A549 (cell line): ENCODE data around the gene TRIOBP. TPM values are rescaled to one million over a fixed set of nuclear protein-coding genes. Genes with fewer than 3 reads are reported as not detected.

ENCODE experiments used
- BCL3 ChIP-seq: fragments of >200 bp; sonication (Bioruptor Twin); formaldehyde crosslinking; IDR thresholded peaks from 3 replicates; pipeline ENCODE4 v1.6.1; 2016
- BHLHE40 ChIP-seq: IDR thresholded peaks from 2 replicates; pipeline ENCODE4 v1.6.1; 2012; ENCODE audit warnings: low read depth, low read length, inconsistent platforms
- CBX2 ChIP-seq: fragments of 200-600 bp; sonication (generic); IDR thresholded peaks from 2 replicates; pipeline ENCODE4 v1.6.1; 2016; ENCODE audit warnings: low read depth, mild to moderate bottlenecking, borderline replicate concordance
- CHD2 ChIP-seq: fragments of 150-350 bp; IDR thresholded peaks from 2 replicates; pipeline ENCODE4 v1.6.1; 2014; ENCODE audit warnings: low read length; ENCODE audit not compliant: partially characterized antibody
- CHD4 ChIP-seq: fragments of 200-600 bp; sonication (generic); IDR thresholded peaks from 2 replicates; pipeline ENCODE4 v1.6.1; 2016; ENCODE audit warnings: antibody characterized with exemption, mild to moderate bottlenecking, borderline replicate concordance
- CTCF ChIP-seq: fragments of >200 bp; sonication (Bioruptor Twin); formaldehyde crosslinking; IDR thresholded peaks from 3 replicates; pipeline ENCODE4 v1.5.1; 2016
- E2F6 ChIP-seq: IDR thresholded peaks from 2 replicates; pipeline ENCODE4 v1.6.1; 2012; ENCODE audit warnings: low read depth, borderline replicate concordance
- FOSB ChIP-seq: fragments of 250-450 bp; sonication (Bioruptor Pico); IDR thresholded peaks from 2 replicates; pipeline ENCODE4 v1.5.0; 2020; ENCODE audit warnings: mild to moderate bottlenecking, moderate library complexity
- FOXS1 ChIP-seq: fragments of 250-450 bp; sonication (Bioruptor Pico); IDR thresholded peaks from 2 replicates; pipeline ENCODE4 v1.5.0; 2020; ENCODE audit warnings: mild to moderate bottlenecking, moderate library complexity
- GATA3 ChIP-seq: IDR thresholded peaks from 2 replicates; pipeline ENCODE4 v1.6.1; 2012; ENCODE audit warnings: borderline replicate concordance
- HDAC2 ChIP-seq: fragments of 200-600 bp; sonication (generic); IDR thresholded peaks from 2 replicates; pipeline ENCODE4 v1.6.1; 2016
- HEYL ChIP-seq: fragments of 250-450 bp; sonication (Bioruptor Pico); IDR thresholded peaks from 2 replicates; pipeline ENCODE4 v1.8.0; 2021; ENCODE audit warnings: mild to moderate bottlenecking, moderate library complexity
- HMGXB4 ChIP-seq: fragments of 250-450 bp; sonication (Bioruptor Pico); IDR thresholded peaks from 2 replicates; pipeline ENCODE4 v1.5.0; 2021; ENCODE audit warnings: mild to moderate bottlenecking, moderate library complexity, borderline replicate concordance
- HOXA7 ChIP-seq: fragments of 250-450 bp; sonication (Bioruptor Pico); IDR thresholded peaks from 2 replicates; pipeline ENCODE4 v1.5.0; 2020; ENCODE audit warnings: mild to moderate bottlenecking, moderate library complexity
- HOXB13 ChIP-seq: fragments of 250-450 bp; sonication (Bioruptor Pico); IDR thresholded peaks from 2 replicates; pipeline ENCODE4 v1.5.0; 2020; ENCODE audit warnings: low read depth, mild to moderate bottlenecking, moderate library complexity
- HOXB5 ChIP-seq: fragments of 250-450 bp; sonication (Bioruptor Pico); IDR thresholded peaks from 2 replicates; pipeline ENCODE4 v1.5.0; 2020; ENCODE audit warnings: mild to moderate bottlenecking, moderate library complexity
- JUN ChIP-seq, 2 experiments: fragments of >200 bp; sonication (Bioruptor Twin); formaldehyde crosslinking; IDR thresholded peaks; 2 replicates in 1 of 2; 3 replicates in 1 of 2; pipeline ENCODE4 v1.6.1; 2016 to 2017
- JUNB ChIP-seq: fragments of >200 bp; sonication (Bioruptor Twin); formaldehyde crosslinking; IDR thresholded peaks from 2 replicates; pipeline ENCODE4 v1.6.1; 2016
- MAX ChIP-seq: IDR thresholded peaks from 2 replicates; pipeline ENCODE4 v1.6.1; 2012
- MYC ChIP-seq: IDR thresholded peaks from 2 replicates; pipeline ENCODE4 v1.6.1; 2012; ENCODE audit warnings: mild to moderate bottlenecking, inconsistent platforms, low read length, improper control_type of control experiment, borderline replicate concordance
- NPAS2 ChIP-seq: fragments of 250-450 bp; sonication (Bioruptor Pico); IDR thresholded peaks from 2 replicates; pipeline ENCODE4 v1.8.0; 2022; ENCODE audit warnings: mild to moderate bottlenecking, moderate library complexity, borderline replicate concordance
- NR3C1 ChIP-seq: fragments of >200 bp; sonication (Bioruptor Twin); formaldehyde crosslinking; IDR thresholded peaks from 3 replicates; pipeline ENCODE4 v1.6.1; 2017
- PBX3 ChIP-seq: IDR thresholded peaks from 2 replicates; pipeline ENCODE4 v1.6.1; 2012
- POLR2A ChIP-seq: IDR thresholded peaks from 2 replicates; pipeline ENCODE4 v1.6.1; 2012; ENCODE audit warnings: mild to moderate bottlenecking, low read length
- POLR2AphosphoS2 ChIP-seq: conservative IDR thresholded peaks from 2 replicates; pipeline ENCODE4 v1.6.1; 2012; ENCODE audit warnings: low read length, improper control_type of control experiment, inconsistent platforms
- RAD21 ChIP-seq, 2 experiments: fragments of >200 bp in 1 of 2; sonication (Bioruptor Twin) in 1 of 2; formaldehyde crosslinking in 1 of 2; IDR thresholded peaks in 1 of 2; conservative IDR thresholded peaks in 1 of 2; 2 replicates in 1 of 2; 3 replicates in 1 of 2; pipeline ENCODE4 v1.6.1; 2012 to 2018; ENCODE audit warnings: inconsistent platforms in 1 of 2
- RARB ChIP-seq: fragments of 250-450 bp; sonication (Bioruptor Pico); IDR thresholded peaks from 2 replicates; pipeline ENCODE4 v1.8.0; 2021; ENCODE audit warnings: mild to moderate bottlenecking, moderate library complexity
- RCOR1 ChIP-seq: fragments of 150-350 bp; IDR thresholded peaks from 2 replicates; pipeline ENCODE4 v1.6.1; 2014; ENCODE audit warnings: antibody characterized with exemption, low read length, low read depth
- RFX5 ChIP-seq: fragments of 450-650 bp; IDR thresholded peaks from 2 replicates; pipeline ENCODE4 v1.7.1; 2014; ENCODE audit warnings: antibody characterized with exemption, mild to moderate bottlenecking, moderate library complexity
- SMC3 ChIP-seq: fragments of >200 bp; sonication (Bioruptor Twin); formaldehyde crosslinking; IDR thresholded peaks from 3 replicates; pipeline ENCODE4 v1.6.1; 2018; ENCODE audit warnings: inconsistent platforms
- SREBF2 ChIP-seq: fragments of 450-650 bp; IDR thresholded peaks from 2 replicates; pipeline ENCODE4 v1.6.1; 2014; ENCODE audit warnings: mild to moderate bottlenecking, moderate library complexity
- TP53 ChIP-seq: fragments of 250-450 bp; sonication (Bioruptor Pico); IDR thresholded peaks from 2 replicates; pipeline ENCODE4 v1.5.0; 2021; ENCODE audit warnings: mild to moderate bottlenecking, moderate library complexity
- ZNF302 ChIP-seq: fragments of 250-450 bp; sonication (Bioruptor Pico); IDR thresholded peaks from 2 replicates; pipeline ENCODE4 v1.9.0; 2021; ENCODE audit warnings: inconsistent platforms, mild to moderate bottlenecking, moderate library complexity
- ZSCAN20 ChIP-seq: fragments of 250-450 bp; sonication (Bioruptor Pico); IDR thresholded peaks from 2 replicates; pipeline ENCODE4 v1.8.0; 2022; ENCODE audit warnings: mild to moderate bottlenecking, moderate library complexity
- polyA plus RNA-seq, 4 experiments: library from polyadenylated mRNA; depleted of rRNA in 3 of 4; stranded (reverse); fragments of >200 nt; fragmentation: RNase III in 1 of 4; extraction: RNeasy Plus Mini Kit Qiagen cat#74134 plus additional on column Dnase treatment in 1 of 4; gene quantifications; 2 replicates in 3 of 4; 3 replicates in 1 of 4; pipeline ENCODE4 v1.2.3, GENCODE V29; 2011 to 2017

Gene TRIOBP
- polyA plus RNA-seq, 2 of the 4 experiments (the other 2 are of a cell fraction): 15.7 to 26.0 TPM

GRCh38 chr22:37658133-37659065 is 38.4 kb upstream of the TRIOBP start, which contains the start of gene PDXP (continued):
- TF ChIP-seq ZSCAN20 (CRISPR knock-in tag) (no peak), HEYL (CRISPR knock-in tag) (no peak), FOXS1 (no peak), HMGXB4 (no peak), RFX5 (peak; percentile 98), ZNF302 (CRISPR knock-in tag) (no peak), POLR2A (peak; percentile 64), RCOR1 (no peak), JUN (IDR thresholded peaks at IDR 0.05) (peak in 1 of 2 experiments; percentile 62; a peak in 1 of 5 replicates), CHD4 (no peak), POLR2AphosphoS2 (no peak), BHLHE40 (0 out of 2 replicates have a peak, but pooled peaks have one; percentile 43), JUNB (no peak), SREBF2 (no peak), NR3C1 (no peak), HOXA7 (CRISPR knock-in tag) (no peak), CBX2 (no peak), FOSB (CRISPR knock-in tag) (no peak), MYC (no peak), CTCF (no peak), PBX3 (peak; percentile 97), BCL3 (peak; percentile 57; the same call in 1 of the 3 replicates), RAD21 (conservative IDR thresholded peaks at IDR 0.05 in 1 of 2, IDR thresholded peaks at IDR 0.05 in 1 of 2) (no peak), E2F6 (peak; percentile 82; the same call in 1 of the 2 replicates), MAX (peak; percentile 77), SMC3 (no peak), GATA3 (no peak), NPAS2 (CRISPR knock-in tag) (no peak), HOXB13 (CRISPR knock-in tag) (0 out of 2 replicates have a peak, but pooled peaks have one; percentile 39), CHD2 (no peak), HOXB5 (CRISPR knock-in tag) (no peak), TP53 (CRISPR knock-in tag) (no peak), RARB (CRISPR knock-in tag) (no peak), HDAC2 (no peak)
